ENCODE measurements around the gene CCDC197. TPM values are rescaled to one million over a fixed set of nuclear protein-coding genes. Genes with fewer than 3 reads are reported as not detected.

Gene CCDC197
- total and polyA plus RNA-seq, 9 of the 15 experiments (the other 6 are each of a cell fraction or from before 2014, with no cell fraction given): not detected

GRCh38 chr14:94021001-94021400 is 23.9 kb downstream of the CCDC197 start:
- intact Hi-C loops (cut with micrococcal nuclease) (no loop called here), in situ Hi-C loops (cut with MboI) (no loop called here)
- Histone ChIP-seq H3K4me2 (ENCODE audit: insufficient read depth, low read length) (no peak overlapping the region), H3K9me3 (replicated peaks; ENCODE audit: control insufficient read depth, insufficient read depth, low read depth, low read length) (no peaks in the 10 kb centered on the region), H3K27ac (ENCODE audit: extremely low read depth, low read depth, low read length) (no peak overlapping the region), H3K79me2 (ENCODE audit: control insufficient read depth, insufficient read depth, low read length) (no peaks in the 10 kb centered on the region), H3K9me1 (ENCODE audit: control insufficient read depth, insufficient read depth, low read length) (no peaks in the 10 kb centered on the region), H3K36me3 (ENCODE audit: control insufficient read depth, insufficient read depth, low read length) (no peaks in the 10 kb centered on the region), H3K4me3 (no peak overlapping the region), H3K9ac (ENCODE audit: insufficient read depth in 1 of 2, low read depth in 2 of 2, low read length in 2 of 2) (no peak overlapping the region), H2AFZ (ENCODE audit: low read depth, low read length) (no peak overlapping the region), H4K20me1 (replicated peaks; ENCODE audit: control insufficient read depth, insufficient read depth, low read length) (no peaks in the 10 kb centered on the region), H3K27me3 (ENCODE audit: control insufficient read depth in 2 of 2, insufficient read depth in 2 of 2, low read length in 2 of 2) (peaks cover 0 to 31% of the 10 kb centered on the region in 2 experiments; a peak in 3 of 5 replicates), H3K4me1 (replicated peaks in 1 of 2; ENCODE audit: control insufficient read depth in 2 of 2, insufficient read depth in 2 of 2, low read length in 2 of 2) (no peaks in the 10 kb centered on the region)
- POLR2A ChIA-PET: no interaction called here
- no peak for TF ChIP-seq TEAD1 (CRISPR knock-in tag; IDR thresholded peaks at IDR 0.05)
- TF ChIP-seq ZNF79 (CRISPR knock-in tag; IDR thresholded peaks at IDR 0.05; ENCODE audit: low read depth): peak; percentile 89
- TF ChIP-seq ZNF780A (CRISPR knock-in tag; IDR thresholded peaks at IDR 0.05): no peak
- TF ChIP-seq RBM34 (IDR thresholded peaks at IDR 0.05; ENCODE audit: borderline replicate concordance, insufficient read depth, low read length): no peak
- FAIRE-seq (no peak), DNase-seq (ENCODE audit: extremely low read depth in 1 of 4, low spot score in 3 of 4) (no peak), ATAC-seq (peak; percentile 36; the same call in 1 of the 3 replicates)
- BruUV-seq (replicated peaks): no TSS peak
- WGBS (ENCODE audit: insufficient coverage, low coverage, missing lambda C conversion rate): 0% methylated on average over 2 of the region's 2 CpGs
- CTCF ChIA-PET (ENCODE audit: low intra/inter-chr PET ratio): no interaction called here

- Histone ChIP-seq H4K20me1 (replicated peaks; ENCODE audit: control insufficient read depth, insufficient read depth, low read length) (no peaks in the 10 kb centered on the region), H3K79me2 (ENCODE audit: control insufficient read depth, insufficient read depth, low read length) (no peaks in the 10 kb centered on the region), H2AFZ (ENCODE audit: low read depth, low read length) (no peak overlapping the region), H3K4me1 (replicated peaks in 1 of 2; ENCODE audit: control insufficient read depth in 2 of 2, insufficient read depth in 2 of 2, low read length in 2 of 2) (peaks cover 0 to 2% of the 10 kb centered on the region in 2 experiments; a peak in 1 of 5 replicates), H3K36me3 (ENCODE audit: control insufficient read depth, insufficient read depth, low read length) (no peaks in the 10 kb centered on the region), H3K9me1 (ENCODE audit: control insufficient read depth, insufficient read depth, low read length) (no peaks in the 10 kb centered on the region), H3K4me3 (no peak overlapping the region), H3K27me3 (ENCODE audit: control insufficient read depth in 2 of 2, insufficient read depth in 2 of 2, low read length in 2 of 2) (peaks cover 0 to 31% of the 10 kb centered on the region in 2 experiments; a peak in 3 of 5 replicates), H3K4me2 (ENCODE audit: insufficient read depth, low read length) (no peak overlapping the region), H3K9me3 (replicated peaks; ENCODE audit: control insufficient read depth, insufficient read depth, low read depth, low read length) (no peaks in the 10 kb centered on the region), H3K27ac (ENCODE audit: extremely low read depth, low read depth, low read length) (no peak overlapping the region), H3K9ac (ENCODE audit: insufficient read depth in 1 of 2, low read depth in 2 of 2, low read length in 2 of 2) (peak overlapping the region in 1 of 2 experiments; percentile 31; a peak in 1 of 4 replicates)
- in situ Hi-C loops (cut with MboI) (no loop called here), intact Hi-C loops (cut with micrococcal nuclease) (no loop called here)
- no peak for ATAC-seq
- BruUV-seq (replicated peaks): no TSS peak
- ChIA-PET CTCF (ENCODE audit: low intra/inter-chr PET ratio) (no interaction called here), POLR2A (interaction anchor here (1.0 kb wide), 1 partner anchor 10 kb away, joined by 5 read pairs; no protein-coding TSS in a partner anchor)
- no peak for FAIRE-seq
- no peak for DNase-seq (ENCODE audit: extremely low read depth in 1 of 4, low spot score in 3 of 4)
- 1% methylated on average over 7 of the region's 10 CpGs for WGBS (ENCODE audit: insufficient coverage, low coverage, missing lambda C conversion rate)
- TF ChIP-seq, protein P1, sequence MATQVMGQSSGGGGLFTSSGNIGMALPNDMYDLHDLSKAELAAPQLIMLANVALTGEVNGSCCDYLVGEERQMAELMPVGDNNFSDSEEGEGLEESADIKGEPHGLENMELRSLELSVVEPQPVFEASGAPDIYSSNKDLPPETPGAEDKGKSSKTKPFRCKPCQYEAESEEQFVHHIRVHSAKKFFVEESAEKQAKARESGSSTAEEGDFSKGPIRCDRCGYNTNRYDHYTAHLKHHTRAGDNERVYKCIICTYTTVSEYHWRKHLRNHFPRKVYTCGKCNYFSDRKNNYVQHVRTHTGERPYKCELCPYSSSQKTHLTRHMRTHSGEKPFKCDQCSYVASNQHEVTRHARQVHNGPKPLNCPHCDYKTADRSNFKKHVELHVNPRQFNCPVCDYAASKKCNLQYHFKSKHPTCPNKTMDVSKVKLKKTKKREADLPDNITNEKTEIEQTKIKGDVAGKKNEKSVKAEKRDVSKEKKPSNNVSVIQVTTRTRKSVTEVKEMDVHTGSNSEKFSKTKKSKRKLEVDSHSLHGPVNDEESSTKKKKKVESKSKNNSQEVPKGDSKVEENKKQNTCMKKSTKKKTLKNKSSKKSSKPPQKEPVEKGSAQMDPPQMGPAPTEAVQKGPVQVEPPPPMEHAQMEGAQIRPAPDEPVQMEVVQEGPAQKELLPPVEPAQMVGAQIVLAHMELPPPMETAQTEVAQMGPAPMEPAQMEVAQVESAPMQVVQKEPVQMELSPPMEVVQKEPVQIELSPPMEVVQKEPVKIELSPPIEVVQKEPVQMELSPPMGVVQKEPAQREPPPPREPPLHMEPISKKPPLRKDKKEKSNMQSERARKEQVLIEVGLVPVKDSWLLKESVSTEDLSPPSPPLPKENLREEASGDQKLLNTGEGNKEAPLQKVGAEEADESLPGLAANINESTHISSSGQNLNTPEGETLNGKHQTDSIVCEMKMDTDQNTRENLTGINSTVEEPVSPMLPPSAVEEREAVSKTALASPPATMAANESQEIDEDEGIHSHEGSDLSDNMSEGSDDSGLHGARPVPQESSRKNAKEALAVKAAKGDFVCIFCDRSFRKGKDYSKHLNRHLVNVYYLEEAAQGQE (IDR thresholded peaks at IDR 0.05; ENCODE audit: borderline replicate concordance): no peak
- TF ChIP-seq, protein P1 (CRISPR knock-in tag; IDR thresholded peaks at IDR 0.05; ENCODE audit: low read depth): no peak
- no peak for TF ChIP-seq ZNF589 (CRISPR knock-in tag; IDR thresholded peaks at IDR 0.05; ENCODE audit: low read depth)
Observed at GRCh38 chr14:94021416-94022157, 24.5 kb downstream of the CCDC197 start.
